ENCODE measurements around the gene SKOR1.

The SKOR1 gene

DNA sequence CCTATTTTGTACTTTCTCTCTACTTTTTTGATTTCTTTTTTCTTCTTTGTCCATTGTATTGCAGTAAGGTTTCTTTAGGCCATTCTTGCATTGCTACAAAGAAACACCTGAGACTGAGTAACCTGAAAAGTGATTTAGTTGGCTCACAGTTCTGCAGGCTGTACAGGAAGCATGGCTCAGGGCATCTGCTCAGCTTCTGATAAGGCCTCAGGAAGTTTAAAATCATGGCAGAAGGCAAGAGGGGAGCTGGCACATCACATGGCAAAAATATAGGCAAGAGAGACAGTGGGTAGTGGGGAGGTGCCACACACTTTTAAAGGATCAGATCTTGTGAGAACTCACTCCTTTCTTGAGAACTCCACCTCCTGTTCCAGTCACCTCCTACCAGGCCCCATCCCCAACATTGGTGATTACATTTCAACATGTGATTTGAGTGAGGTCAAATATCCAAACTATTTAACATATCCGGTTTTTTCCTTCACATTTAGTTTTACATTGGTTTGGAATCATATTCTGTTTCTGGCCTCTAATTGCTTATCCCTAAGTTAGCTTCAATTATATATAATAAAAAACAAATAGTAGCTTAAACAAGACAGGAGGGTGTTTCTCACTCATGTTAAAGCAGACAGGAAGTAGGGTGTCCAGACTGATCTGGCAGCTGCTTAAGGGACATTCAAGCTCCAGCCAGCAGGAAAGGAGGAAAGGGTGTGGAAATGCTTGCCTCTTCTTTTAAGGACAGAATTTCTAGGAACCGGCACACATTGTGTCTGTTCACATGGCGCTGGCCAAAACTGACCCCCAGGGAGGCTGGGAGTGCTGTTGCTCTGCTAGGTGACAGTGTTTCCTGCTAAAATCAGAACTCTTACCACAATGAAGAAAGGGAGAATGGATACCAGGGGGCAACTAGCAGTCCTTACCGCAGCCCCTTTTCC, 28.8 kb upstream of the SKOR1 start:
- DNase-seq (ENCODE audit: low read depth), result no peak

DNA sequence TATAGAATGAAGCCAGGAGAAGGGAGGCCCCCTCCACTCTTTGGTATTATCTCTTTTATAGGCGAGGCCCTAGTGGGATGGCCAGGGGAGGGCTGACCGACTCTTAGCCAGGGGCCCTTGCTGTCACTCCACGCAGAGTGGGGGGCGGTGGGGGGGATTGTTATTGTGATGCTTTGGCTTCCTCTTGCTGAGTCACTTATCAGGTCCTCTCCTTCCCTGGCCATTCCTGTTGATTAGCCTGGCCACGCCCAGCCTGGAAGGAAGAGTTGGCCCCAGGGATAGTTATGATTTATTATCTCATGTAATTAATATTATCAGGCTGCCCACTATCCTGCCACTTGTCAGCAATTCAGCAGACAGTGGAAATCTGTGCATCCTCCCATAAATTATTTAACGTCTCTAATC, 25.5 kb upstream of the SKOR1 start:
- DNase-seq (ENCODE audit: low read depth), result no peak

DNA sequence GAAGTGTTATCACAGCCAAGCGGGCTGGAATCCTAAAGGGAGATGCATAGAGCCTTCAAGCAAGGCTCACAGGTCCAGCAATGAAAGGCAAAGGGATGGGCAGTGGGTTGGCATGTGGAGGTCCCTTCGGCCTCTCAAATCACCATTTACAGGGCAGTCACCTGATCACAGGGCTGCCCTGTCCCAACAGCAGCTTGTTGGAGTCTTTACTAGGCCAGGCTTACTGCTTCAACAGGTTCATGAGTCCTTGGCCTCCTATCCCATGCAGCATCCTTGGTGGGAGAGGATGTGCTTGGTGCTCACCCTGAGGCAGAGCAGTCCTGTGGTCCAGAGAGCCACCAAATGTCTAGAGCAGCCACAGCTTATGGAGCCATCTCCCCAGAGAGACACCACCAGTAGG, 24.2 kb upstream of the SKOR1 start:
- no peak for DNase-seq (ENCODE audit: low read depth)

DNA sequence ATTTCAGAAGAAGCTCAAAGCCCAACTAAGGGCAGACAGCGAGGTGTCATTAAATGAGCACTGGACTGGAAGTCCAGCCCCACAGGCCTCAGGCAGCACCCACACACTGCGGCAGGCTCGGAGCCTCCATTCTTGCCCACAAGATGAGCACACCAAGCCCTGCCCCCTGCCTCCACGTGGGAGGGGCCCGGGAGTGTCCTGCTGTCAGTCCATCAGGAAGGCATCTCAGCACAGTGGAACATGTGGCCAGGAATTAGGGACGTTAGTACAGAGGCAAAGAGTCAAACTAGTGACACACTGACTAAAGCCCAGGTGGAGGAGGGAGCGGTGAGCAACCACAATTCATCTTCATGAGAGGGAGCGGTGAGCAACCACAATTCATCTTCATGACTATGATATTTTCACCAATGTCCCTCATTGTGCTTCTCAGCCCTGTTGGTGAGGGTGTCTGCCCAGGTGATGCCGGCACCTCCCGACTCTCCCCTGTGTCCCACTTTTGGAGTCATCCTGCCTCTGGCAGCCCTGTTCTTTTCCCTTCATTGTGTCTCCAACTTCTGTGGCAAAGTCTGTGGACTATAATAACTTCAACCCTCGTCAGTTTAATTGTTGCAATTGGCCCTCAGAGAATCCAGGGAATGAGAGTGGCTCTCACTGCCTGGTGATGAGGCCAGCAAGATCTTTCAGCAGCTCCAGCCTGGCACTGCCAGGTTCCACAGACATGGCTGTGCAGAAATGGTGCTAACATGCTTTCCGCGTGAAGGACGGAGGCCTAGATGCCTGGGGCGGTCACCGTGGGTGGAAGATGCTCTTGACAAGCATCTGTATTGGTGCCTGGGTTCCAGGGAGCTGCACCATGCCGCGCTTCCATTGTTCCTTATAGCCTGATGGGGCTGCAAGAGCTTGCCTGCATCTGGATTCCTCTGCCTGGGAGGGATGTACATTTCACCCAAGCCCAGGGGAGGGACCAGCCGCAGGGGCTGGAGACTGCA, 23.1 kb upstream of the SKOR1 start:
- no peak for DNase-seq (ENCODE audit: low read depth)

DNA sequence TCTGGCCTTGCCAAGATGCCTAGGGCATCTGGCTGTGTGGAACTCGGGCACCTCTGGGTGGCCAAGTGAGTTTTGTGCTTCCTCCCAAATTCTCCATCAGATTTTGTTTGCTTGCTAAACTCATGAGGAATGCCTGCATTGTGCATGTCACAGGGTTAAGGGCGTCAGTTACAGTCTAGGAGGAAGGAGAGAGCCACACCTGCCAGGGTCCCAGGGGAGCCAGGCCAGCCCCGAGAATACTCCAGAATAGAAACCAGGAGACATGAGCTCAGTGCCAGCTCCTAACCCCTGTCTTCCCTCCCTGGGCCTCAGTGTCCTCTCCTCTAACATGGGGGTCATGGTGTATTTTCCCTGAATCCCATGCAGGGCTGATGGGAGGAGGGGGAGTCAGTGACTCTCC, 22.0 kb upstream of the SKOR1 start:
- DNase-seq (ENCODE audit: low read depth), result no peak

DNA sequence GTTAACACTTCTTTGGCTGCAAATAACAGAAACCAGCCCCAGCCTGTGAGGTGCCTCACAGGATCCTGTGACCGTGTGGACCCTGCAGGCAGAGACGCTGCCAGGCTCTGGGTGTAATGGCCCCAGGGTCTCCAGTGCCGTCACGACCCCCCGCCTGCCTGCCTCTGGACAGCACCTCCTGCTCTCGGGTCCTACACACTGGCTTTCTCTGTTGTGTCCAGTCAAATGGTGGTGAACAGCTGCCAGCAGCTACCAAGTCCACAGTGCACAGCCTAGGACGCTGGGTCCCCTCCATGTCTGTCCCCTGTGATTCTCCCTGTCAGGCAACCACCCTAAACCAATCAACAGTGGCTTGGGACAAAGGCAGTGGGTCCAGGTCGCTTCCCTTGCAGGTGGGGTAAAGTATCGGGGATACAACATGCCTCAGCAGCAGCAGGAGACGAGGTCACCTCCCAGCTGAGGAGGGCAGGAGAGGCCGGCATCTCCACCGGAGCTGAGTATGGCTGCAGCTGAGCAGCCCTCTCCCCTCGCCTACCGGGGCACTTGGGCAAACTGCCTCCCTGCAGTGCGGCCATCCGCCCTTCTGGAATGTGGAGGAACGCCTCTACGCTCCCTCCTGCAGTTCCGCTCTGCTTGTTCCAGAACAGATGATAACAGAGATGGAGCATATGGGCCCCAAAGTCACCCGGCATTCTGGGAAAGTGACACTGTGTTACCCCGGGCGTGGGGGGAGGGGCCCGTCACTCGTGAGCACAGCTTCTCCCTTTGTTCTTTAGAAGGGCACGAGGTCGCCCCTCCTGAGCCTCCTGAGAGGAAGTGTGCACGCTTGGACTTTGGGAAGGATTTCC, 21.1 kb upstream of the SKOR1 start:
- DNase-seq (ENCODE audit: low read depth), result no peak

DNA sequence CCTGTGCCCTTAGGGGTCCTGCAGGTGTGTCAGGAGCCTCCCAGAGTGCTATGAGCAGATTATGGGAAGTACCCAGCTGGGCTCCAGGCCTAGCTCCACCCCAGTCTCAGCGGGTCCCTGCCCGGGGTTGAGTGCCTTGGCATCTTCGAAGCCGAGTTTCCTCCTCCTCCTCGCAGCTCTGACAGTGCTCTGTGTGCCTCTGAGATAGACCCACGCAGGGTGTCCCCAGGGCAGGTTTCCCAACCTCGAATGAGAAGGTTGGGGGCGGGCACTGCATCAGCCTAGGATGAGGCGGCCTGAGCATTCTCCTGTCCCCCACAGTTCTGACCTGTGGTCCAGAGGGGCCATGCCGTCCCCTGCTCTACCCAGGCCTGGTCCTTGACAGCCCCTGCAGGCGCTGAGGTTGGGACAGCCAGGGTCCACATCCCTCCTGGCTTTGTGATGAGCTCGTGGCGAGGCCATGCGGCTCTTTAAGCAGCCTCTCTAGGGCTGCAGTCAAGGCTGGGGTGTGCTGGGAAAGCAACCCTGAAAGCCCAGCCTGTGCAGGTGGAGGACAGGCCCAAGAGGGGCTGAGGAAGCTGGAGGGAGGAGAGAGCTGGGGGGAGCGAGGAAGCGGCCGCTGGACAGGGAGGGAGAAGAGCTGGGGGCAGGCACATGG, 20.2 kb upstream of the SKOR1 start:
- DNase-seq (ENCODE audit: low read depth), result no peak

DNA sequence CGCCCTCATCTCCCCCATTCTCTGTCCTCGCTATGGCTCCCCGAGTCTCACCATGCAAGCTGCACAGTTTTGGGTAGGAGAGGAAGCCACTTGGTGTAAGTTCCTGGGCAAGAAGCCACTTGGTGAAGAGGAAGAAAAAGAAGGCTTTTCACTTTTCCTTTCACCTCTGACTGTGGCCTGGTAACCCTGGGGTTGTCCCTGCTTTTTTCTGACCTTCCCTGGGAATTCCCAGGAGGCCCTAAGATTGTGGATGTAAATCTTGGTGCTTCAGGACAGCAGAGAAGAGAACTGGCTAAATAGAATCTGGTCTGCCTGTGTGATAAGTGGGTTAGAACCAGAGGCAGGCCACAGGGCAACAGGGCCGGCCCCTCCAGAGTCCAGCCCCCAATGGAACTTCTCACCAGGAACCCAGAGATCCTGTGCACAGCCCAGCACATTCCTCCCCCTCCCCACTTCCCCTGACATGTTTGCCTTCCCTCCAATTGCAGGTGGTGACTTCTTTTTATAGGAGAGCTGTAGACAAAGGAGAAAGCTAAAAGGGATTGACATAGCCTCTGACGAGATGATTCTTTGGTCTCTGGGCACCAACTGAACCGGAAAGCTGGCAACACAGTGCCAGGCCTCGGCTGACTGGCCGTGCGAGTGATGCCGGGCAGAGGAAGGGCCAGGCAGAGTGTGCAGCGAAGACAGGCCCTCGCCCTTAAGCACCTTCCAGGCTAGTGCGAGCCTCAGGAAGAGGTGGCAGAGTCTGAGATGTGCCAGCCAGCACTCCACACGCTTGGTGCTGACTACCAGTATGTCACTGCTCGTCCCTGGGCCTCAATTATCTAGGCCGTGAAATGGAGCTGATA, 19.4 kb upstream of the SKOR1 start:
- no peak for DNase-seq (ENCODE audit: low read depth)

DNA sequence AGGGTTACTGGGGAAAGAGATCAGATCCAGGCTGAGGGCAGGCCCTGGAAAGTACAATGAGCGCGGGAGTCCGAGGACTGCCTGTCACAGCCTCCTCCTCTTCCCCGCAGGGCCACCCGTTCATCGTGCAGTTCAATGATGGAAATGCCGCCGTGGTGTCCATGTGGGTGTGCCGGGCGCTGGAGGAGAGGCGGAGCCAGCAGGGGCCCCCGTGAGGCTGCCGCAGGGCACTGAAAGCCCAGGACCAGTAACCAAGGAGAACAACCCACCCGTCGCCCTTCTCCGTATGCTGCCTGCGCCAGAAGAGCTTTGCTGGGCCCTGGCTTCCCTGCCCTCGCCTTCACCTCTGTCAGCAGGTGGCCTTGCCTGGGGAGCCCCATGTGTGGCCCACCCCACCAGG, 18.8 kb upstream of the SKOR1 start:
- DNase-seq (ENCODE audit: low read depth), result no peak

DNA sequence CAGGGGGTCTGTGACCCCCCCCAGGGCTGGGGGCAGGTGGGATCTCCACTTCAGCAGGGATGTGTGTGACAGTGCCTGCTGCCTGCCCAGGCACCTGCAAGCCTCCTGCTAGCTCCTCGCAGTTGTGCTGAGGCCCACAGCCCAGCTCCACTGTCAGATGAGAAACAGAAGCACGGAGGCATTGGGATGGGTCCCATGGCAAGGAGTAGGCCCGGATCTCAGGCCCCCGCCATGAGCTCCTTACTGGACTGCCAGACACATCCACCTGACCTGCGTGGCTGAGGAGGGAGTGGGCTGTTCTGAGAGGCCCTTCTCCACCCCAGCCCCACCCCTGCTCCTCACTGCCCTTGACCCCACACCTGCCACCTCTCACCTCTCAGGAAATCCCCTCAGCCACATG, 18.2 kb upstream of the SKOR1 start:
- DNase-seq (ENCODE audit: low read depth), result no peak

DNA sequence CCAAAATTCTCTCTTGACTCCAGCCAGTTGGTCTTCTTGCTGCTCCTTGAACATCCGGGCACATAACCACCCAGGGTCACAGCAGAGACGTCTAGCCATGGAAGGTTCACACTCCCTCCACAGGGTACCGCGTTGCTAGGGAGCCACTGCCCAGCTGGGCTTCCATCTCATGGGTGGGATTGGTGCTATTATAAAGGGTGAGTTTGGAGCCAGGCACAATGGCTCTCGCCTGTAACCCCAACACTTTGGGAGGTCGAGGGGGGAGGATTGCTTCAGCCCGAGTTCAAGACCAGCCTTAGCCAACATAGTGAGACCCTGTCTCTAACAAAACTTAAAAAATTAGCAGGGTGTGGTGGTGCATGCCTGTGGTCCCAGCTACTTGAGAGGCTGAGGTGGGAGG, 17.5 kb upstream of the SKOR1 start:
- DNase-seq (ENCODE audit: low read depth), result no peak

DNA sequence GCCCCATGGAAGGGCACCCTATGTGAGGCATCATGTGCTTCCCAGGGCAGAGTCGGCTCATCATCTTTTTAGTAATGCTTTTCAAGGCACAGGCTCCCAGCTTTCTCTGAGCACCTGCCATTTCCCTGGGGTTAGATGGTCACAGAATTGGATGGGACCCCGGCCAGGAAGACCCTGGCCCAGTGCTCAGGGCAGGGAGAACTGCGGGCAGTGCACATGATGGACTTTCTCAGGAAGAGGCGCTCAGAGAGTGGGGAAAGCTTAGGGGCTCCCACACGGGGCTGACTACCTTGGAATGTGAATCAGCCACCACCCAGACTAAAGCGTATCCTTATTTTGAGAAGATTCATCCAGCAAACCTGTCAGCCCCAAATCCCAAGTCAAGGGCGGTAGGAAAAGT, 16.5 kb upstream of the SKOR1 start:
- no peak for DNase-seq (ENCODE audit: low read depth)

DNA sequence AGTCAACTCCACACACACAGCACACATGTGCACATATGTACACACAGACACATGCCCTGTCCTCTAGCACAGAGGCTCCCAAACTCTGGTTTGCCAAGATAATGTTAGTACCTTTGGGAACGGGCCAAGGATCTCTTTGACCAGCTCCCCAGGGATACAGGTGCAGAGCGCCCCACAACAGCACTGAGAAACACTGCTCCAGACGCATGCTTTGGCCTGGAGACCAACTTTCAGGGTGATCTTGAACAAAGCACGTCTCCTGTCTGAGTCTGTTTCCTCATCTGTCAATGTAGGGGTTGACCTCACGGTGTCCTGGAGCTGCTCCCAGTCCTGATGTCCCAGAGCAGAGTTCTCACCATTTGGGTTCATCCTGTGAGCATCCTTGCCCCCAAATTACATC, 15.9 kb upstream of the SKOR1 start:
- no peak for DNase-seq (ENCODE audit: low read depth)

DNA sequence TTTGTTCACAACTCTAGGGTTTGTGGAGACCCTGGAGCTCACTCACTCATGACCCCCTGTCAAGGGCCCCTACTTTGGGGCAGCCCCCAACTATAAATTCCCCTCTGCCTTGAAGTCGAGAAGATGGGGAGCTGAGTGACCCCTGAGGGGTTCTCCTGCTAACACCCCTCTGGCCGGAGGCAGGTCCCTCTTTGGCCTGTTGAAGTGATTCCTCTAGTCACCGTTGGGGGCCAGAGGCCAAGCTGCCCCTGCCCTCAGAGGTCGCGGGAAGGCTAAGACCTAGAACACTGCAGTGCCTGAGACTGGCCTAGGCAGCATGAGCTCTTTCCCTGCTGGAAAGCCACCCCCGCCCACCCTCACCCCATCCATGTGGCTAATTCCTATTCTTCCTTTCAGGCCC, 15.4 kb upstream of the SKOR1 start:
- DNase-seq (ENCODE audit: low read depth), result no peak

DNA sequence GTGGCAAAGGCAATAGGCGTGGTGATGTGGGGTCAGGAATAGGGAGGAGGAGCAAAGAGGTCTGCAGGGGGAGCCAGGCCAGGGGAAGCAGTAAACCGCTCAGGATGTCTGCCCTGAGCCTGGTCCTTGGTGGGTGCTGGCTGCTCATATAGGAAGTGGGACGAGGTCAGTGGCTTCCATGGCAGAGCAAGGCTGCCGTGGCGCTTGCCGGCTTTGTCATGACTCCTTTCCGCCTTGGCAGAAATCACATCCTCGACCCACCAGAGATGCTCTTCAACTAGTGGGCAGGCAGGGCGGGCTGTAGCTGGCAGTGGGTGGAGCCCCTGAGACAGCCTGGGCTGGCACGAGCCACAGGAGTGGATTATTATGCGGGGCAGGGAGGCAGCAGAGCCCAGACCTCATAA, 13.1 kb upstream of the SKOR1 start:
- DNase-seq (ENCODE audit: low read depth), result no peak

DNA sequence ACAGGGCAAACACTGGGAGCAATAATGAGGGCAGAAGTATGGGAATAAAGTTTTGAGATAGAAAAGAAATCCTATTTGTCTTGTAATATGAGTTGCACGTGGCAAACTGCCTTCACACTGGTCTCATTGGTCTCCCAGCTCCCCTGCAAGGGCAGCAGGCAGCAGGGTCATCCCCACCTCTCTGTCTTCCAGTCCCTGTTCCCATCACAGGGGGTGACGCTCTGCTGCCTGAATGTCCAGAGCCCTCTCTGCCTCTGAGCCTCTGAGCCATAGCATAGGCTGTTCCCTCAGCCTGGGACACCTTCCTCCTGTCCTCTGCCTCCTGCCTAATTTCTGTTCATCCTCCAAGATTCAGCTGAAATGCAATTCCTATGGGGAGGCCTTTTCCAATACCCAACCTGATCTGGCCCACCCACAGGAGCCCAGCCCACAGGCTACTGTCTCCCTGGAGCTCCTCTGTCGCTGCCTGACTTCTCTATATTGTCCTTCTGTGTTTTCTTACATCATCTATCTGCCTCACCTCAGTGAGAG, 12.1 kb upstream of the SKOR1 start:
- no peak for DNase-seq (ENCODE audit: low read depth)

DNA sequence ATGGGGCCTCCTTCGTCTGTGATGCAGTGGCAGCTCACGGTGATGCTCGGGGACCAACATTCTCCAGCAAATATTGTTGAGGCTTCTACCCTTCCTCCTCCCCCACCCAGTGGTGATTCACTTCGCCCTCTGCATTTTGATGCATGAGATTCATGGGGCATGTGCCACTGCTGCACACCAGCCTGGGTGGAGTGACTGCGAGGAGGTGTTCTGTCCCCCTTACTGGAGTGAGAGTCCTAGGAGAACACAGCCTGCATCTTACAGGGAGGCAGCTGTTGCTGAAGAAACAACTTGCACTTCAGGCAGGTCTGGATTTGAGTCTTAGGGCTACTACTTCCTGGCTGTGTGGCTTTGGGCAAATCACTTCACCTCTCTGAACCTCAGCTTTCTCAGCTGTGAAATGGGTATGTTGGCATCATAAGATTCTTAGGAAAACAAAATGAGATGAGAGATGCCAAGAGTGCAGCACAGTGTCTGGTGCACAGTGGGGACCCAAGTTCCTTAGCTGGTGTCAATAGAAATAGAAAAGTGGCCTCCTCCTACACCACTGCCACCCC, 10.2 kb upstream of the SKOR1 start:
- DNase-seq (ENCODE audit: low read depth), result no peak

DNA sequence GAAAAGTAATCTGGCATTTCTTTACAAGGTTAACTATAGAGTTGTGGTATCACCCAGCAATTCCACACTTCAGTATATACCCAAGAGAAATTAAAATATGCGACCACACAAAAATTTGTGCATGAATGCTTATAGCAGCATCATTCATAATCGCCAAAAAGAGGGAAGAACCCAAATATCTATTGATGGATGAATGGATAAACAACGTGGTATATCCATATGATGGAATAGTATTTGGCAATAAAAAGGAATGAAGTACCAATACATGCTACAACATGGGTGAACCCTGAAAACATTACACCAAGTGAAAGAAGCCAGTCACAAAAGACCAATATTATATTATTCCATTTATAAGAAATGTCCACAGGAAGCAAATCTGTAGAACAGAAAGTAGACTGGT, 8.6 kb upstream of the SKOR1 start:
- DNase-seq (ENCODE audit: low read depth), result no peak

DNA sequence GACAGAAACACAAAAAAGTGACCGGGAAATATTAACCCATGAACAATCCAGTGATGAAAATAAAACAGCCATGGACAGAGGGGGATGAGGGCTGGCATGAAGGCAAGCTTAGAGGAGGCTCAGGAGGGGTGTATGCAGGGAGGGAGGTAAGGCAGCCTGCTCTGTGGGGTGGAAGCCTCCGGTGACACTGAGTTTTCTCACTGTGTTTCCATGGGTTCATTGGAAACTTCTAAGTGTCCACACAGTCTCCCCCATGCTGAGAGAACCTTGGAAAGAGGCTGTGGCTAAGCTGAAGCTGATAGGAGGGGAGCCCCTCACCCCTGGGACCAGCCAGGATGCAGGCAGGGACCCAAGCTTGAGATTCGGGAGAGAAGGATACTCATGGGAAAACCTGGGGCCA, 6.8 kb upstream of the SKOR1 start:
- DNase-seq (ENCODE audit: low read depth), result no peak

DNA sequence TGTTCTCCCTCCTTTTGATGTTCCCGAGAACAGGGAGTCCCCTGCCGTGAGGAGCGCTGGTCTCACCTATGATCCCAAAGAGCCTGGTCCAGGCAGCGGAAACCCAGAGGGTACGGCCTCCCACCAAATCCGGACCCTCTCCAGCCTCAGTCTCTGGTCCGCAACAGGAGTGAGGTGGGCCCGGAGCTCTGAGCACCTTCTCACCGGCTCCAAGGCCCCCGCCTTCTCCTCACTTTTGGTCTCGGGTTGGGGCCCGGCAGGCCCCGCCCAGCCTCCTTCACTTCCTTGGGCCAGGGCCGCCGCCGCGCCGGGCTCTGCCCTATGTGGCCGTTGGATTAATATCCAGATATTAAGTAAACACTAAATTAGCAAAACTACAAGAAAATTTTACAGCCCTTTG, 5.7 kb upstream of the SKOR1 start:
- DNase-seq (ENCODE audit: low read depth), result no peak

Data from amniotic epithelial cell (primary cell).